Naive thymus-derived CD8-positive, alpha-beta T cell (primary cell): ENCODE data around the gene OR8H1. TPM values are rescaled to one million over a fixed set of nuclear protein-coding genes. Genes with fewer than 3 reads are reported as not detected.

Experiments
- ATAC-seq, 2 donors: fragments of 150-1000 bp; cut with Tn5 transposase in 1 of 2; sonication (Bioruptor Pico), chemical (Tn5 transposase) in 1 of 2; 1 replicate in 1 of 2; 2 replicates in 1 of 2; pipeline ENCODE4 v1.10.0; 2021; ENCODE audit warnings: mild to moderate bottlenecking in 2 of 2, moderate library complexity in 2 of 2
- POLR2A ChIA-PET: fragments of 350-600 bp; sonication (Branson Sonifier 250); formaldehyde crosslinking; loops from one replicate; lab custom pipeline; 2021; ENCODE audit warnings: antibody characterized with exemption; lab: Charles Lee
- DNase-seq, 10 donors: peaks; one replicate each; pipeline versions ENCODE4 v3.0.0 to v3.0.0-alpha.2; 2020 to 2022
- H3K27ac Mint-ChIP-seq, 10 donors: one replicate each; pipeline ENCODE4 v1.8.0; 2020 to 2022; ENCODE audit warnings: mild to moderate bottlenecking in 10 of 10, mixed read lengths in 10 of 10, moderate library complexity in 4 of 10, inconsistent platforms in 1 of 10
- H3K27me3 Mint-ChIP-seq, 5 donors: one replicate each; pipeline ENCODE4 v1.8.0; 2021 to 2022; ENCODE audit warnings: mixed read lengths in 5 of 5
- H3K36me3 Mint-ChIP-seq, 3 donors: one replicate each; pipeline ENCODE4 v1.8.0; 2020 to 2022; ENCODE audit warnings: mixed read lengths in 3 of 3, mild to moderate bottlenecking in 2 of 3, inconsistent platforms in 1 of 3
- H3K4me1 Mint-ChIP-seq, 4 donors: one replicate each; pipeline ENCODE4 v1.8.0; 2021 to 2022; ENCODE audit warnings: mixed read lengths in 4 of 4
- H3K4me3 Mint-ChIP-seq, 10 donors: one replicate each; pipeline ENCODE4 v1.8.0; 2020 to 2022; ENCODE audit warnings: mild to moderate bottlenecking in 10 of 10, mixed read lengths in 10 of 10, moderate library complexity in 6 of 10, inconsistent platforms in 1 of 10
- H3K9me3 Mint-ChIP-seq, 9 donors: one replicate each; pipeline ENCODE4 v1.8.0; 2020 to 2022; ENCODE audit warnings: mixed read lengths in 9 of 9, mild to moderate bottlenecking in 3 of 9, inconsistent platforms in 1 of 9, moderate library complexity in 1 of 9
- polyA plus RNA-seq, 3 donors: library from polyadenylated mRNA; unstranded; fragments of 300-500 nt; fragmentation: Illumina TruSeq; gene quantifications; one replicate each; pipeline ENCODE4 v1.2.3, GENCODE V29; 2021
- total RNA-seq, 8 experiments: library from RNA in 2 of 8; stranded (reverse) in 2 of 8; gene quantifications; one replicate each; pipeline ENCODE4 v1.2.3 and lab custom pipeline; 2021 to 2026

OR8H1 gene
- total RNA-seq (not detected), polyA plus RNA-seq (not detected), total RNA-seq (lab: John Stamatoyannopoulos, UW) (0 reads per million in 6 experiments)

- Mint-ChIP-seq H3K4me1 (no peaks in the 10 kb centered on the region), H3K27me3 (no peaks in the 10 kb centered on the region), H3K9me3 (peaks cover 3 to 34% (median 9%) of the 10 kb centered on the region in 9 donors), H3K36me3 (peaks cover 0 to 8% (median 0%) of the 10 kb centered on the region in 3 donors), H3K27ac (no peak within 1 kb of the TSS), H3K4me3 (no peak within 1 kb of the TSS)
- DNase-seq (no peak), ATAC-seq (no peak)
- POLR2A ChIA-PET = no interaction called here
Observed at GRCh38 chr11:56292154-56292553, at the start of gene OR8H1. OR8H1 (minus strand) TSS chr11:56292254; CDS start chr11:56291062, 1,192 bp downstream.

GRCh38 chr11:56340289-56340688 is 48.2 kb upstream of the OR8H1 start:
- Mint-ChIP-seq H3K4me3 (no peak overlapping the region), H3K36me3 (no peaks in the 10 kb centered on the region), H3K4me1 (no peaks in the 10 kb centered on the region), H3K27ac (no peak overlapping the region), H3K27me3 (no peaks in the 10 kb centered on the region), H3K9me3 (peaks cover 7 to 54% (median 25%) of the 10 kb centered on the region in 9 donors)
- POLR2A ChIA-PET = no interaction called here
- DNase-seq = no peak
- ATAC-seq = no peak

GRCh38 chr11:56333156-56333555 is 41.1 kb upstream of the OR8H1 start:
- DNase-seq (no peak), ATAC-seq (no peak)
- H3K27me3 Mint-ChIP-seq = no peaks in the 10 kb centered on the region
- H3K4me3 Mint-ChIP-seq = no peak overlapping the region
- POLR2A ChIA-PET = no interaction called here
- H3K27ac Mint-ChIP-seq = no peak overlapping the region
- peaks cover 0 to 17% (median 9%) of the 10 kb centered on the region in 9 donors for H3K9me3 Mint-ChIP-seq
- no peaks in the 10 kb centered on the region for H3K4me1 Mint-ChIP-seq
- H3K36me3 Mint-ChIP-seq = peaks cover 0 to 5% (median 0%) of the 10 kb centered on the region in 3 donors

GRCh38 chr11:56331861-56332491 is 39.9 kb upstream of the OR8H1 start:
- no peak for DNase-seq
- no peak for ATAC-seq
- Mint-ChIP-seq H3K4me1 (no peaks in the 10 kb centered on the region), H3K27ac (no peak overlapping the region), H3K36me3 (peaks cover 0 to 5% (median 0%) of the 10 kb centered on the region in 3 donors), H3K27me3 (no peaks in the 10 kb centered on the region), H3K9me3 (peaks cover 0 to 18% (median 8%) of the 10 kb centered on the region in 9 donors), H3K4me3 (no peak overlapping the region)
- POLR2A ChIA-PET = no interaction called here

GRCh38 chr11:56314844-56315243 is 22.8 kb upstream of the OR8H1 start, which contains the start of gene OR8K3:
OR8K3 (plus strand) TSS chr11:56315144; CDS start chr11:56318307, 3,163 bp downstream.
- ATAC-seq = no peak
- POLR2A ChIA-PET = no interaction called here
- Mint-ChIP-seq H3K4me3 (no peak within 1 kb of the TSS), H3K27me3 (no peaks in the 10 kb centered on the region), H3K4me1 (no peaks in the 10 kb centered on the region), H3K9me3 (peaks cover 0 to 25% (median 15%) of the 10 kb centered on the region in 9 donors), H3K36me3 (no peaks in the 10 kb centered on the region), H3K27ac (no peak within 1 kb of the TSS)
- DNase-seq = no peak

GRCh38 chr11:56307836-56308235 is 15.8 kb upstream of the OR8H1 start:
- ATAC-seq (no peak), DNase-seq (no peak)
- Mint-ChIP-seq H3K9me3 (peaks cover 12 to 56% (median 20%) of the 10 kb centered on the region in 9 donors), H3K36me3 (no peaks in the 10 kb centered on the region), H3K4me1 (no peaks in the 10 kb centered on the region), H3K27ac (no peak overlapping the region), H3K4me3 (no peak overlapping the region), H3K27me3 (no peaks in the 10 kb centered on the region)
- POLR2A ChIA-PET = no interaction called here

GRCh38 chr11:56296898-56297297 is 4.8 kb upstream of the OR8H1 start:
- H3K27ac Mint-ChIP-seq = no peak overlapping the region
- H3K4me3 Mint-ChIP-seq = no peak overlapping the region
- peaks cover 2 to 33% (median 11%) of the 10 kb centered on the region in 9 donors for H3K9me3 Mint-ChIP-seq
- ATAC-seq (no peak), DNase-seq (no peak)
- H3K36me3 Mint-ChIP-seq = peaks cover 0 to 8% (median 0%) of the 10 kb centered on the region in 3 donors
- H3K27me3 Mint-ChIP-seq = no peaks in the 10 kb centered on the region
- POLR2A ChIA-PET = no interaction called here
- H3K4me1 Mint-ChIP-seq = no peaks in the 10 kb centered on the region

GRCh38 chr11:56273854-56274253 is 18.2 kb downstream of the OR8H1 start, which contains the start of gene OR5T1:
OR5T1 (plus strand) TSS chr11:56274154; CDS start chr11:56275639, 1,485 bp downstream.
- Mint-ChIP-seq H3K27ac (no peak within 1 kb of the TSS), H3K9me3 (peaks cover 4 to 33% (median 14%) of the 10 kb centered on the region in 9 donors), H3K36me3 (peaks cover 0 to 5% (median 0%) of the 10 kb centered on the region in 3 donors), H3K4me3 (no peak within 1 kb of the TSS), H3K27me3 (no peaks in the 10 kb centered on the region), H3K4me1 (no peaks in the 10 kb centered on the region)
- ATAC-seq (no peak), DNase-seq (no peak)
- POLR2A ChIA-PET = no interaction called here

- Mint-ChIP-seq H3K4me3 (no peak overlapping the region), H3K36me3 (peaks cover 0 to 12% (median 0%) of the 10 kb centered on the region in 3 donors), H3K4me1 (no peaks in the 10 kb centered on the region), H3K27ac (no peak overlapping the region), H3K9me3 (peaks cover 5 to 36% (median 21%) of the 10 kb centered on the region in 9 donors), H3K27me3 (no peaks in the 10 kb centered on the region)
- DNase-seq (no peak), ATAC-seq (no peak)
- POLR2A ChIA-PET = no interaction called here
Observed at GRCh38 chr11:56271092-56271491, 21.0 kb downstream of the OR8H1 start.

- ATAC-seq = no peak
- Mint-ChIP-seq H3K4me1 (no peaks in the 10 kb centered on the region), H3K27ac (no peak within 1 kb of the TSS), H3K36me3 (peaks cover 0 to 9% (median 0%) of the 10 kb centered on the region in 3 donors), H3K9me3 (peaks cover 0 to 22% (median 14%) of the 10 kb centered on the region in 9 donors), H3K27me3 (no peaks in the 10 kb centered on the region), H3K4me3 (no peak within 1 kb of the TSS)
- POLR2A ChIA-PET = no interaction called here
- DNase-seq = no peak
Observed at GRCh38 chr11:56251954-56252353, 40.1 kb downstream of the OR8H1 start, which contains the start of gene OR5T3. OR5T3 (plus strand) TSS chr11:56252254; CDS start chr11:56252254, 0 bp downstream.

Other genes with a start within 250 kb of the OR8H1 start
- not detected for gene OR8I2, start 198.9 kb downstream of the OR8H1 start, total RNA-seq
- not detected for gene OR8I2, start 198.9 kb downstream of the OR8H1 start, polyA plus RNA-seq
- gene OR8H2, start 188.6 kb downstream of the OR8H1 start, total RNA-seq = not detected
- gene OR8H2, start 188.6 kb downstream of the OR8H1 start, polyA plus RNA-seq = not detected
- not detected for gene OR8H3, start 169.9 kb downstream of the OR8H1 start, total RNA-seq
- gene OR8H3, start 169.9 kb downstream of the OR8H1 start, polyA plus RNA-seq = not detected
- gene OR8J3, start 152.1 kb downstream of the OR8H1 start, total RNA-seq = not detected
- not detected for gene OR8J3, start 152.1 kb downstream of the OR8H1 start, polyA plus RNA-seq
- not detected for gene OR8K5, start 131.9 kb downstream of the OR8H1 start, total RNA-seq
- not detected for gene OR8K5, start 131.9 kb downstream of the OR8H1 start, polyA plus RNA-seq
- gene OR5J2, start 115.6 kb downstream of the OR8H1 start, total RNA-seq = not detected
- not detected for gene OR5J2, start 115.6 kb downstream of the OR8H1 start, polyA plus RNA-seq
- not detected for gene OR5T2, start 58.0 kb downstream of the OR8H1 start, total RNA-seq
- not detected for gene OR5T2, start 58.0 kb downstream of the OR8H1 start, polyA plus RNA-seq
- not detected for gene OR5T3, start 40.0 kb downstream of the OR8H1 start, total RNA-seq
- gene OR5T3, start 40.0 kb downstream of the OR8H1 start, polyA plus RNA-seq = not detected
- not detected for gene OR5T1, start 18.1 kb downstream of the OR8H1 start, total RNA-seq
- not detected for gene OR5T1, start 18.1 kb downstream of the OR8H1 start, polyA plus RNA-seq
- not detected for gene OR8K3, start 22.9 kb upstream of the OR8H1 start, total RNA-seq
- gene OR8K3, start 22.9 kb upstream of the OR8H1 start, polyA plus RNA-seq = not detected
- gene OR8K1, start 53.8 kb upstream of the OR8H1 start, total RNA-seq = not detected
- gene OR8K1, start 53.8 kb upstream of the OR8H1 start, polyA plus RNA-seq = not detected
- not detected for gene OR8J1, start 62.0 kb upstream of the OR8H1 start, total RNA-seq
- gene OR8J1, start 62.0 kb upstream of the OR8H1 start, polyA plus RNA-seq = not detected
- gene OR8U1, start 83.4 kb upstream of the OR8H1 start, total RNA-seq = not detected
- gene OR8U1, start 83.4 kb upstream of the OR8H1 start, polyA plus RNA-seq = not detected
- gene OR5AL1, start 120.4 kb upstream of the OR8H1 start, total RNA-seq = not detected
- not detected for gene OR5AL1, start 120.4 kb upstream of the OR8H1 start, polyA plus RNA-seq
- not detected for gene OR5M3, start 181.1 kb upstream of the OR8H1 start, total RNA-seq
- gene OR5M3, start 181.1 kb upstream of the OR8H1 start, polyA plus RNA-seq = not detected
- not detected for gene OR5M8, start 199.1 kb upstream of the OR8H1 start, total RNA-seq
- not detected for gene OR5M8, start 199.1 kb upstream of the OR8H1 start, polyA plus RNA-seq